Measurements from ENCODE around the gene SCGB3A1. TPM values are rescaled to one million over a fixed set of nuclear protein-coding genes. Genes with fewer than 3 reads are reported as not detected.

The SCGB3A1 gene
- total and polyA plus RNA-seq, 8 donors: 0.43 to 15.5 (median 3.2) TPM

- H3K27ac ChIP-seq: no peak overlapping the region
- no peak overlapping the region for H3K4me3 ChIP-seq
- ATAC-seq: no peak
These were observed 41.5 kb upstream of the SCGB3A1 start for GRCh38 chr5:180632768-180633167.

GRCh38 chr5:180631549-180632383 is 40.5 kb upstream of the SCGB3A1 start:
- no peak for FAIRE-seq
- H3K27ac ChIP-seq: no peak overlapping the region
- no peaks in the 10 kb centered on the region for H3K4me1 ChIP-seq
- 60 to 69% methylated on average over 31 to 36 of the region's 36 CpGs for WGBS, 2 donors
- H3K27me3 ChIP-seq: no peaks in the 10 kb centered on the region
- ATAC-seq: no peak
- H3K9me3 ChIP-seq: no peaks in the 10 kb centered on the region
- TF ChIP-seq, protein P1, sequence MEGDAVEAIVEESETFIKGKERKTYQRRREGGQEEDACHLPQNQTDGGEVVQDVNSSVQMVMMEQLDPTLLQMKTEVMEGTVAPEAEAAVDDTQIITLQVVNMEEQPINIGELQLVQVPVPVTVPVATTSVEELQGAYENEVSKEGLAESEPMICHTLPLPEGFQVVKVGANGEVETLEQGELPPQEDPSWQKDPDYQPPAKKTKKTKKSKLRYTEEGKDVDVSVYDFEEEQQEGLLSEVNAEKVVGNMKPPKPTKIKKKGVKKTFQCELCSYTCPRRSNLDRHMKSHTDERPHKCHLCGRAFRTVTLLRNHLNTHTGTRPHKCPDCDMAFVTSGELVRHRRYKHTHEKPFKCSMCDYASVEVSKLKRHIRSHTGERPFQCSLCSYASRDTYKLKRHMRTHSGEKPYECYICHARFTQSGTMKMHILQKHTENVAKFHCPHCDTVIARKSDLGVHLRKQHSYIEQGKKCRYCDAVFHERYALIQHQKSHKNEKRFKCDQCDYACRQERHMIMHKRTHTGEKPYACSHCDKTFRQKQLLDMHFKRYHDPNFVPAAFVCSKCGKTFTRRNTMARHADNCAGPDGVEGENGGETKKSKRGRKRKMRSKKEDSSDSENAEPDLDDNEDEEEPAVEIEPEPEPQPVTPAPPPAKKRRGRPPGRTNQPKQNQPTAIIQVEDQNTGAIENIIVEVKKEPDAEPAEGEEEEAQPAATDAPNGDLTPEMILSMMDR (IDR thresholded peaks at IDR 0.05): no peak
- no peaks in the 10 kb centered on the region for H3K36me3 ChIP-seq
- no peak overlapping the region for H3K4me3 ChIP-seq
- peak in 3 of 6 donors; percentile 14 to 59 (median 49) for DNase-seq
- intact Hi-C loops (cut with DNase I): no loop called here

More at GRCh38 chr5:180632768-180633167, 41.5 kb upstream of the SCGB3A1 start:
- Histone ChIP-seq H3K36me3 (no peaks in the 10 kb centered on the region), H3K27me3 (no peaks in the 10 kb centered on the region), H3K4me1 (no peaks in the 10 kb centered on the region), H3K9me3 (no peaks in the 10 kb centered on the region)
- FAIRE-seq (no peak), DNase-seq (peak in 3 of 6 donors; percentile 14 to 56 (median 35))
- WGBS, 2 donors: 62 to 74% methylated on average over 9 to 10 of the region's 10 CpGs
- TF ChIP-seq, protein P1 (IDR thresholded peaks at IDR 0.05): no peak
- intact Hi-C loops (cut with DNase I): no loop called here

GRCh38 chr5:180630426-180630825 is 39.1 kb upstream of the SCGB3A1 start:
- DNase-seq (peak in 2 of 6 donors; percentile 11 to 72), FAIRE-seq (no peak), ATAC-seq (no peak)
- H3K4me1 ChIP-seq: no peaks in the 10 kb centered on the region
- H3K4me3 ChIP-seq: no peak overlapping the region
- TF ChIP-seq, protein P1 (IDR thresholded peaks at IDR 0.05): no peak
- H3K36me3 ChIP-seq: no peaks in the 10 kb centered on the region
- 81 to 89% methylated on average over 21 to 22 of the region's 22 CpGs for WGBS, 2 donors
- H3K27ac ChIP-seq: no peak overlapping the region
- intact Hi-C loops (cut with DNase I): no loop called here
- no peaks in the 10 kb centered on the region for H3K9me3 ChIP-seq
- no peaks in the 10 kb centered on the region for H3K27me3 ChIP-seq

DNA sequence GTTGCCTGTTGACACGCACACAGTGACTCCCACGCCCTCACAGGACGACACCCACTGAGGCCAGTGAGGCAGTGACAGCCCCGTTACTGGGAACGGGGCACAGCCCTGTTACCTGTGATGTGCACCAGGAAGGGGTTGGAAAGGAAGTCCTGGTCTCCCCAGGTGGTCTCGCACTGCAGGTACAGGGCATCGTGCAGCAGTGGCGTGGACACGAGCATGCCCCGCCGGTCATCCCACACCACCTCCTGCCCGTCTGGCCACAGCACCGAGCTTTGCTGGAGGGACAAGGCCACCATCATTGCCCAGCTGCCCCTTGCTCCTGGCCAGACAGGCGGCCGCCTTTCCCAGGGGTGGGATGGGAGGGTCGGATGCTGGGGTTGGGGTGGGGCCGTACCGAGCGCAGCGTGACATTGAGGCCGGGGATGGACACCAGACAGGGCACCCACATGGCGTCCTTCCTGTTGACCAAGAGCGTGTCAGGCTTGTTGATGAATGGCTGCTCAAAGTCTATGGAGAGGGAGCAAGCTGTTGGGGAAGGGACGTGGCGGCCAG is 38.6 kb upstream of the SCGB3A1 start:
- peak in 2 of 6 donors; percentile 11 to 49 for DNase-seq
- ATAC-seq: no peak
- no peaks in the 10 kb centered on the region for H3K27me3 ChIP-seq
- H3K4me3 ChIP-seq: no peak overlapping the region
- TF ChIP-seq, protein P1 (IDR thresholded peaks at IDR 0.05): no peak
- H3K9me3 ChIP-seq: no peaks in the 10 kb centered on the region
- FAIRE-seq: no peak
- H3K4me1 ChIP-seq: no peaks in the 10 kb centered on the region
- intact Hi-C loops (cut with DNase I): no loop called here
- no peak overlapping the region for H3K27ac ChIP-seq
- no peaks in the 10 kb centered on the region for H3K36me3 ChIP-seq
- WGBS, 2 donors: 77 to 84% methylated on average over 25 of the region's 25 CpGs

Measured in pancreas (tissue), 10 donors.